Measurements from ENCODE around the gene SNX8.

The SNX8 gene

GRCh38 chr7:2296832-2297231, 17.4 kb downstream of the SNX8 start:
- Mint-ChIP-seq H3K9me3 (no peaks in the 10 kb centered on the region), H3K27me3 (no peaks in the 10 kb centered on the region), H3K4me1 (ENCODE audit: low read depth in 2 of 2) (peaks cover 0 to 2% of the 10 kb centered on the region in 2 donors), H3K27ac (no peak overlapping the region), H3K36me3 (ENCODE audit: insufficient read depth) (no peaks in the 10 kb centered on the region), H3K4me3 (no peak overlapping the region)
- DNase-seq (no peak), ATAC-seq (replicated peaks) (no peak)

- DNase-seq (no peak), ATAC-seq (replicated peaks) (no peak)
- Mint-ChIP-seq H3K4me1 (ENCODE audit: low read depth in 2 of 2) (peaks cover 2 to 4% of the 10 kb centered on the region in 2 donors), H3K4me3 (no peak overlapping the region), H3K27ac (no peak overlapping the region), H3K9me3 (no peaks in the 10 kb centered on the region), H3K27me3 (no peaks in the 10 kb centered on the region), H3K36me3 (ENCODE audit: insufficient read depth) (no peaks in the 10 kb centered on the region)
These were observed 18.2 kb downstream of the SNX8 start for GRCh38 chr7:2295936-2296620.

GRCh38 chr7:2290877-2291276, 23.4 kb downstream of the SNX8 start:
- no peaks in the 10 kb centered on the region for H3K36me3 Mint-ChIP-seq (ENCODE audit: insufficient read depth)

DNA sequence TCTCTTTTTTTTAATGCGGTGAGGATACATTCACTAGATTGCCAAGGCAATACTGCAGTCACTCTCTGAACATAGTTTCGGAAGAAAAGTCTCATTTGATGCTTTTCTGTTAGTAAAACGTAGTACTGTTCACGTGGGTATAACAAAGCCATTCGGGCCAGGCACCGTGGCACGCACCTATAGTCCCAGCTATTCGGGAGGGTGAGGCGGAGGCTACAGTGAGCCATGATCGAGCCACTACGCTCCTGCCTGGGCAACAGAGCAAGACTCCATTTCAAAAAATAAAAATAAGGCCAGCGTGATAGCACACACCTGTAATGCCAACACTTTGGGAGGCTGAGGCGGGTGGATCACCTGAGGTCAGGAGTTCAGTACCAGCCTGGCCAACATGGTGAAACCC, 24.6 kb downstream of the SNX8 start:
- DNase-seq (no peak), ATAC-seq (replicated peaks) (no peak)
- Mint-ChIP-seq H3K36me3 (ENCODE audit: insufficient read depth) (no peaks in the 10 kb centered on the region), H3K4me3 (no peak overlapping the region), H3K4me1 (ENCODE audit: low read depth in 2 of 2) (peaks cover 0 to 4% of the 10 kb centered on the region in 2 donors), H3K27ac (no peak overlapping the region), H3K27me3 (no peaks in the 10 kb centered on the region), H3K9me3 (no peaks in the 10 kb centered on the region)

More at GRCh38 chr7:2290877-2291276, 23.4 kb downstream of the SNX8 start:
- Mint-ChIP-seq H3K9me3 (no peaks in the 10 kb centered on the region), H3K4me3 (no peak overlapping the region), H3K4me1 (ENCODE audit: low read depth in 2 of 2) (peaks cover 0 to 4% of the 10 kb centered on the region in 2 donors), H3K27me3 (no peaks in the 10 kb centered on the region), H3K27ac (no peak overlapping the region)
- ATAC-seq (replicated peaks) = no peak
- no peak for DNase-seq

- H3K27me3 Mint-ChIP-seq = no peaks in the 10 kb centered on the region
- peaks cover 0 to 4% of the 10 kb centered on the region in 2 donors for H3K4me1 Mint-ChIP-seq (ENCODE audit: low read depth in 2 of 2)
- H3K9me3 Mint-ChIP-seq = no peaks in the 10 kb centered on the region
- no peak overlapping the region for H3K4me3 Mint-ChIP-seq
- H3K27ac Mint-ChIP-seq = no peak overlapping the region
- ATAC-seq (replicated peaks) (no peak), DNase-seq (no peak)
- no peaks in the 10 kb centered on the region for H3K36me3 Mint-ChIP-seq (ENCODE audit: insufficient read depth)
These were observed 25.1 kb downstream of the SNX8 start for GRCh38 chr7:2289111-2289586.

GRCh38 chr7:2288503-2288902, 25.7 kb downstream of the SNX8 start:
- Mint-ChIP-seq H3K36me3 (ENCODE audit: insufficient read depth) (no peaks in the 10 kb centered on the region), H3K4me3 (no peak overlapping the region), H3K27ac (no peak overlapping the region), H3K4me1 (ENCODE audit: low read depth in 2 of 2) (peaks cover 0 to 4% of the 10 kb centered on the region in 2 donors), H3K27me3 (no peaks in the 10 kb centered on the region), H3K9me3 (no peaks in the 10 kb centered on the region)
- DNase-seq = no peak
- peak; percentile 27 for ATAC-seq (replicated peaks)

DNA sequence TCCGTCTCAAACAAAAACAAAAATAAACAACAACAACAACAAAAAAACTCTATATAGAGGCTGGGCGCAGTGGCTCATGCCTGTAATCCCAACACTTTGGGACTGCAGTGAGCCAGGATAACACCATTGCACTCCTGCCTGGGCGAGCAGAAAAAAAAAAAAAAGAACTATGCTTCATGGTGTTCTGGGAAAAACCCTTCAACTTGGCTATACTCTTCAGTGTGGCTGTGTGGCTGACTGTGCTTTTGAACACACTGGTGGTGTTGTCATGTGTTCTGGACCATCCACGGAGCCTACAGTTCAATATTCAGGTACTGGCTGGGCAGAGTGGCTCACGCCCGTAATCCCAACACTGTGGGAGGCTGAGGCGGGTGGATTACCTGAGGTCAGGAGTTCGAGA, 26.5 kb downstream of the SNX8 start:
- H3K4me3 Mint-ChIP-seq = no peak overlapping the region
- no peak for ATAC-seq (replicated peaks)

GRCh38 chr7:2283074-2283473, 31.2 kb downstream of the SNX8 start:
- DNase-seq = no peak
- Mint-ChIP-seq H3K4me3 (no peak overlapping the region), H3K36me3 (ENCODE audit: insufficient read depth) (peaks cover 4% of the 10 kb centered on the region), H3K9me3 (no peaks in the 10 kb centered on the region), H3K4me1 (ENCODE audit: low read depth in 2 of 2) (peaks cover 0 to 1% of the 10 kb centered on the region in 2 donors), H3K27ac (no peak overlapping the region), H3K27me3 (no peaks in the 10 kb centered on the region)
- no peak for ATAC-seq (replicated peaks)

More for the DNA sequence above, 26.5 kb downstream of the SNX8 start:
- Mint-ChIP-seq H3K27me3 (no peaks in the 10 kb centered on the region), H3K27ac (no peak overlapping the region), H3K36me3 (ENCODE audit: insufficient read depth) (no peaks in the 10 kb centered on the region), H3K4me1 (ENCODE audit: low read depth in 2 of 2) (peaks cover 0 to 4% of the 10 kb centered on the region in 2 donors), H3K9me3 (no peaks in the 10 kb centered on the region)
- DNase-seq = no peak

DNA sequence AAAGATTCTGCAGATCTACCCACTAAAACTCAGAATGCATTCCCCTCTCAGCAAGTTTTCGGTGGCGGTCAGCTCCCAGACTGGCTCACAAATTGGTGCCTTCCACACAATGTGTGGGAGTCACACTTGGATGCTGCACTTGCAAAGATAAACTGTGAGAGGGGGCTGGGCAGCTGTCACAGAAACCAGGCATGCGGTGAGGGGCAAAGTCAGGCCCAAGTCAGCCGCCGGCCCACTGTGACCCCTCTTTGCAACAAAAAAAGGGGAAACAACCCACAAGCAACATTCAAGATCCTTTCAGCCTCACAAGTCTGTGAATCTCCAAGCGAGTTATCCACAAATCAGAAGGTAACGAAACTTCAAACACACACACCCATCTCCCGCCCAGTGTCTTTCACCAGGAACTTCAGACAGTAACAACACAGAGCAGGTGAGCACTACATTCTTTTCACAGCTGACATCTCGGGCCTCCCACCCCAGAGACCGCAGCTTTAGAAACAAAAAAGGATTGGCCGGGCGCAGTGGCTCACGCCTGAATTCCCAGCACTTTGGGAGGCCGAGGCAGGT, 32.0 kb downstream of the SNX8 start:
- no peak for DNase-seq
- H3K4me1 Mint-ChIP-seq (ENCODE audit: low read depth in 2 of 2) = peaks cover 0 to 1% of the 10 kb centered on the region in 2 donors
- no peaks in the 10 kb centered on the region for H3K9me3 Mint-ChIP-seq
- peak overlapping the region; percentile 38 for H3K27ac Mint-ChIP-seq
- ATAC-seq (replicated peaks) = no peak
- H3K36me3 Mint-ChIP-seq (ENCODE audit: insufficient read depth) = peaks cover 4% of the 10 kb centered on the region
- H3K4me3 Mint-ChIP-seq = no peak overlapping the region
- no peaks in the 10 kb centered on the region for H3K27me3 Mint-ChIP-seq

GRCh38 chr7:2281541-2281940, 32.7 kb downstream of the SNX8 start:
- ATAC-seq (replicated peaks) = no peak
- H3K27ac Mint-ChIP-seq = no peak overlapping the region
- no peak for DNase-seq

DNA sequence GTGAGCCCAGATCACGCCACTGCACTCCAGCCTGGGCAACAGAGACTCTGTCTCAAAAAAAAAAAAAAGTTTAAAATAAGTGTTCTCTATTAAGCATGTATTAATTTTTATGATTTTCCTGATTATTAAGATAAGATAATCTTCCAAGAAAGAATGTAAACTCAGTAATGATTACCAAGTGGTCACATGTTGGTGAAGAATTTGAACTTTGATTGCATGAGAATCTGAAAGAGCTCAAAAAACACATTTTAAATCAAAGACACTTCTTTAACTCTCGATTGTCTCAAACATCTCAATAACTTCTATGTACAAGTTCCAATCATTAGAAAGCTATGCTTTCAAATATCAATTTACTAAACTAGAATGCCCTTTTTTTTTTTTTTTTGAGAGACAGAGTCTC, 33.8 kb downstream of the SNX8 start:
- ATAC-seq (replicated peaks) (no peak), DNase-seq (no peak)
- Mint-ChIP-seq H3K4me1 (ENCODE audit: low read depth in 2 of 2) (peaks cover 0 to 1% of the 10 kb centered on the region in 2 donors), H3K9me3 (no peaks in the 10 kb centered on the region), H3K36me3 (ENCODE audit: insufficient read depth) (peaks cover 6% of the 10 kb centered on the region), H3K4me3 (no peak overlapping the region), H3K27ac (no peak overlapping the region), H3K27me3 (no peaks in the 10 kb centered on the region)

More at GRCh38 chr7:2281541-2281940, 32.7 kb downstream of the SNX8 start:
- Mint-ChIP-seq H3K4me1 (ENCODE audit: low read depth in 2 of 2) (peaks cover 0 to 1% of the 10 kb centered on the region in 2 donors), H3K9me3 (no peaks in the 10 kb centered on the region), H3K4me3 (no peak overlapping the region), H3K27me3 (no peaks in the 10 kb centered on the region), H3K36me3 (ENCODE audit: insufficient read depth) (peaks cover 6% of the 10 kb centered on the region)

DNA sequence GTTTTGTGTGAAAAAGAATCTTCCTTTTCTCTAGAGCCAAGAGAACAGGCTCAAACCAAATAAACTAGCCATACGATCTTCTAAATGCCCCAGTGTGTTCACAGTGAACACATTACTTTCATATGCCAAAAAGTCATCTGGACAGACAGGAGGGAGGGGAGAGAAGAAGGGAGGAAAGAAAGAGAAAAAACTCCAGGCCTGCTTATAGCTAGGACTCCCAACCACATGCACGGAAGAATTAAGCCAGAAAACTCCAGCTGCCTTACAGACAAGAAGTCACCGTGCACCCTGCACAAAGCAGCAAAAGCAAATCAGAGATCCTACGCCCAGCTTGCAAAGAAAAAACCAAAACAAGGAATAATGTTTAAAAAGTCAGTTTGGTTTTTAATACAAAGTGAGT, 34.3 kb downstream of the SNX8 start:
- Mint-ChIP-seq H3K4me1 (ENCODE audit: low read depth in 2 of 2) (peaks cover 0 to 1% of the 10 kb centered on the region in 2 donors), H3K27ac (peak overlapping the region in 1 of 2 donors; percentile 66), H3K36me3 (ENCODE audit: insufficient read depth) (peaks cover 6% of the 10 kb centered on the region), H3K27me3 (no peaks in the 10 kb centered on the region), H3K4me3 (no peak overlapping the region), H3K9me3 (no peaks in the 10 kb centered on the region)
- no peak for ATAC-seq (replicated peaks)
- no peak for DNase-seq

GRCh38 chr7:2278026-2278425, 36.2 kb downstream of the SNX8 start:
- DNase-seq (no peak), ATAC-seq (replicated peaks) (no peak)
- Mint-ChIP-seq H3K4me3 (no peak overlapping the region), H3K4me1 (ENCODE audit: low read depth in 2 of 2) (peaks cover 0 to 1% of the 10 kb centered on the region in 2 donors), H3K9me3 (no peaks in the 10 kb centered on the region), H3K36me3 (ENCODE audit: insufficient read depth) (peaks cover 9% of the 10 kb centered on the region), H3K27me3 (no peaks in the 10 kb centered on the region), H3K27ac (no peak overlapping the region)

- no peak overlapping the region for H3K27ac Mint-ChIP-seq
These were observed 38.1 kb downstream of the SNX8 start for GRCh38 chr7:2276107-2276506.

More at GRCh38 chr7:2276107-2276506, 38.1 kb downstream of the SNX8 start:
- H3K4me1 Mint-ChIP-seq (ENCODE audit: low read depth in 2 of 2) = no peaks in the 10 kb centered on the region
- H3K36me3 Mint-ChIP-seq (ENCODE audit: insufficient read depth) = peaks cover 6% of the 10 kb centered on the region
- no peaks in the 10 kb centered on the region for H3K27me3 Mint-ChIP-seq
- no peak overlapping the region for H3K4me3 Mint-ChIP-seq
- DNase-seq (no peak), ATAC-seq (replicated peaks) (no peak)
- no peaks in the 10 kb centered on the region for H3K9me3 Mint-ChIP-seq

Data from effector memory CD8-positive, alpha-beta T cell (primary cell).